ENCODE results near the gene SETBP1. TPM values are rescaled to one million over a fixed set of nuclear protein-coding genes. Genes with fewer than 3 reads are reported as not detected.

The SETBP1 gene
- polyA plus RNA-seq, 1 donor: 14.8 TPM

DNA sequence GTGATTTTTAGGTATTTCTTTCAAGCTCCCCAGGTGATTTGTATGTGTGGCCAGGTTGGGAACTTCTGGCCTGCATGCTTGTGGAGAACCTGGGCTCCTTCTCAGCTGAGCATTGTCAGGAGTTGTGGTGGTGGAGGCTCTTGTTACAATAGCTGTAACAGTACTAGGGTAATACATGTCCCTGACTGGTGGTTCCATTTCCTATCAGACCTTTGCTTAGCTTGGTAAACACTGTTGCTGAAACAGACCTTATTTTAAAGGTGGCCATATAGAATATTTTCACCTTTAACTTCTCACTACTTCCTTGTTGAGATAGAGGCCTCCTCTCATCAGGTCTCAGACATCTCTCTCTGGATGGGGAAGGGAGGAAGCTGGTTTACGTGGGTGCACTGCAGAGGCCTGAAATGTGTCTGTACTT, 79.2 kb downstream of the SETBP1 start:
- no peak for DNase-seq (ENCODE audit: low read depth)

GRCh38 chr18:44761812-44762211, 81.1 kb downstream of the SETBP1 start:
- no peak for DNase-seq (ENCODE audit: low read depth)

DNA sequence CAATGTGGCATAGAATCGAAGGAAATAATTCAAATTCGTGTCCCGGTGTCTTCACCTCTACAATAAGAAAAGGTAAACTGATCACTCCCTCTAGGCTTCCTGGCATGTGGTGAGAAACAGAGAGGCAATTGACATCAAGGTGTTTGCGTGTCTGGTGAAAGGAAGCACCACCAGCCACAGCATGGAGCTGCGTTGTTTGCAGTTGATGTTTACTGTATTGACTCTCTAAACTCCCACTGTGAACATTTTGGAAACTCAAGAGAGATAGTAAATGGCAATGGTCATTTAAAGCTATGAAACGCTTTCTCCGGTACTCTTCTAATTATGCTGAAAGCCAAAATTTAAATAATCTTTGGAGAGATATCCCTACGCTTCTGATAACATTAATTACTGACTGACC, 82.6 kb downstream of the SETBP1 start:
- DNase-seq (ENCODE audit: low read depth): no peak

DNA sequence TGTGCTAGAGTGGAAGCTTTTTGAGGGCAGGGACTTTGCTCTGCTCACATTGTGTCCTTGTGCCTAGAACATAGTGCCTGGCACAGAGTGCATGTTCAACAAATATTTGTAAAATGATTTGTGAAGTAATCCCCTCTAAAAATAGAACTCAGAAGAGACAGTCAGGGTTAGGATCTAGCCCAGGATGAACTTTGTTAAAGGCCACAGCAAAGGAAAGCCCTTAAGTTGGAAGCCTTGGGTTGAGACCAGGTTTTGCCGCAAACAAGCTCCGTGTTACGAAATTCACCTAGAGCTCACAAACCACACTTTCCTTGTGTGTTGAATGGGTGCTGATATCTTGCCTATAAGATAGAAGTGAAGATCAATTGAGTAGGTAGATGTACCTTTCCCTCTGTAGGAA, 84.2 kb downstream of the SETBP1 start:
- no peak for DNase-seq (ENCODE audit: low read depth)

DNA sequence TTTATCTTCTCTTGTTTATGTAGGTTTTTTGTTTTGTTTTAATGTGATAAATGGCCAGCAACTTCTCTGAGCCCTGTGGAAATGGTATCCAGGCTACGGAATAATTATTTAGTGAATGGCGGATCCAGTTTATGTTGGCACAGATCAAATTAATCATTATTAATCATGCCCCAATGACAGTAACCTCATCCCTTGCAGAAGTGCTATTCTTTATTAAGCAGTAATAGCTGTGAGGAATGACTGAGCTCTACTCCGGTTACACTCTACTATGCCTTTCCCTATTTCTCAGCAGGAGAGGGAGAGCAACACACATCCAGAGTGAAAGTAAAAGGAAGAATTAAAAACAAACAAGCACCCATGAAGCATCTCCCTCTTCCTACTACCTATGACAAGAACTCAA, 84.8 kb downstream of the SETBP1 start:
- no peak for DNase-seq (ENCODE audit: low read depth)

DNA sequence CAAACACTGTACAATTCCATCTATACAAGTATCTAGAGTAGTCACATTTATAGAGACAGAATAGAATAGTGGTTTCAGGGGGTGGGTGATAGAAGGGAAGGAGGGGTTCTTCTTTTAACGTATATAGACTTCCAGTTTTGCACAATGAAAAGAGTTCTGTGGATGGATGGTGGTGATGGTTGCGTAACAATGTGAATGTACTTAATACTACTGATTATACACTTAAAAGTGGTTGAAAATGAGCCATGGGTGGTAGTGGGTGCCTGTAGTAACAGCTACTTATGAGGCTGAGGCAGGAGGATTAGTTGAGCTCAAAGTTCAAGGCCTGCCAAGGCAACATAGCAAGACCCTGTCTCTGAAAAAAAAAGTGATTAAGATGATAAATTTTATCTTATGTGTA, 85.8 kb downstream of the SETBP1 start:
- no peak for DNase-seq (ENCODE audit: low read depth)

DNA sequence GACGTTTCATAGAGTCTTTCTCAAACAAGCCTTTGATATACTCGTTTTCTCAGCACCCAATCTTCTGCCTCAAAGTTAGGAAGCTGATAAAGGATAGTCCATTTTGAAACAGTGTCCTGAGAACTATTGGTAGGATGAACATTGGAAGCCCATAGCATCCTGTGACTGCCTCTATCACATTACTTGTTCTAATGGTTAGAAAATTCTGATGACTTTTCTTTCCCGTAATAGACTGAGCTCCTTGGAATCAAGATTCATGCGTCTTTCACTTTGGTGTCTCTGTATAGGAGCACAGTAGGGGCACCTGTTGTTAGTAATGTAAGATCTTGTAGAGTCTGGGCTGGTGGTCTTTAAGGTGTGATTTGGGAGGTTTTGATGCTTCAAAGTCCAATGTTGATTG, 87.1 kb downstream of the SETBP1 start:
- DNase-seq (ENCODE audit: low read depth): no peak

GRCh38 chr18:44770641-44771040, 90.0 kb downstream of the SETBP1 start:
- no peak for DNase-seq (ENCODE audit: low read depth)

GRCh38 chr18:44771572-44771955, 90.9 kb downstream of the SETBP1 start:
- no peak for DNase-seq (ENCODE audit: low read depth)

DNA sequence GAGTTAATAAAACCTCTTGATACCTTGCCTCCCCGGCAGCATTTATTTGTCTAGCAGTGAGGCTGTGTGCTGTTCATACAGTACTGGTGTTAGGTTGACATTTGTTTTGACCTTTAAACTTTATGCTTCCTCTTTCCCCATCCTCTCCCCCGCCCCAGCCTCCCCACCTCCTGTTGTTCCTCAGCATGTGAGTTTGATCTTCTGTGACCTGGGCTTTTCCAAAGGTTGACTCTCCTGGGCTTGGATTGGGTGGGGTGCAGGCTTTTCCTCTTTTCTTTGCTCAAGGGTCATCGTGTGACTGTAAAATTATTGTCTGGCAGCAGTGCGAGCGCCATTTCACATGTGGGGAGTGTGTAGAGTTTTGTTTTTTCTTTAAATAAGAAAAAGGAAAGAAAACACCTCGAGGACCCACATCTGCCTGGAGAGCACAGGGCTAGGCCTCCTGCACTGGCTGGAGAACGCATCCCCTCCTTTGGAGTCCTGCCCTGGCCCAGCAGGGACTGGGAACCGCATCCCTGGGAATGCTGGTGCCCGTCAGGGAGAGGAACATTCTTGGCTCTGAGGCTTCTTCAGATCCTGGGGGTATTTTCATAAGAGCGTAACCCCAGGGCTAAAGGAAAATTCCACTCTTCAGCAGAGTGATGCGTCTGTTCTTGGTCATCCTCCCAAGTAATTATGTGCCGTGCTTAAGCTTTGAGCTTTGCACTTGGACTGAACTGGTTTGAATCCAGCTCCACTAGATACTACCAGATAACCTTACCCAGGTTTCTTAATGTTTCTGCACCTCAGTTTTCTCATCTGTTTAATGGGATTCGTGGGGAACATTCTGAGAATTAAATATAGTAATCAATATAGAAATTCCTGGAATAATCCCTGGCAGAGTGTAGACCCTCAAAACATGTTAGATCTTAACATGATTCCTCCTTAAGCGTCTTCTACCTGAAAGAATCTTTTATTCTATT, 91.5 kb downstream of the SETBP1 start:
- DNase-seq (ENCODE audit: low read depth): no peak

- DNase-seq (ENCODE audit: low read depth): no peak
These were observed 93.0 kb downstream of the SETBP1 start for GRCh38 chr18:44773640-44774155.

DNA sequence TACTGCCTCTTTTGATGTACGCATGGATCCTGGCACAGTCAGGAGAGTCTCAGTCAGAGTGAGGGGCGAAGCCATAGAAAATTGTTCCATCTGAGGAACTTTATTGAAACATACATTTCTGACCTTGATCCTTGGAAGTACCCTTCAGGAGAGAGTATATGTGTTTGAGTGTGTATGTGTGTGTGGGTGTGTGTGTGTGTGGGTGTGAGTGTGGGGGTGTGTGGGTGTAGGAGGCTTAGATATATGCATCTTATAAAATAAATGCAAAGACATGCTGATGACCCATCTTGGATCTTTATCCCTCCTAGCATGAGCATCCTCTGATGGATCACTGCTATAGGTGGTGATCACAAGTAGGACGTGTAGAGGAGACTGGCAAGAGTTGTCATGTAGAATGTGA, 93.5 kb downstream of the SETBP1 start:
- no peak for DNase-seq (ENCODE audit: low read depth)

DNA sequence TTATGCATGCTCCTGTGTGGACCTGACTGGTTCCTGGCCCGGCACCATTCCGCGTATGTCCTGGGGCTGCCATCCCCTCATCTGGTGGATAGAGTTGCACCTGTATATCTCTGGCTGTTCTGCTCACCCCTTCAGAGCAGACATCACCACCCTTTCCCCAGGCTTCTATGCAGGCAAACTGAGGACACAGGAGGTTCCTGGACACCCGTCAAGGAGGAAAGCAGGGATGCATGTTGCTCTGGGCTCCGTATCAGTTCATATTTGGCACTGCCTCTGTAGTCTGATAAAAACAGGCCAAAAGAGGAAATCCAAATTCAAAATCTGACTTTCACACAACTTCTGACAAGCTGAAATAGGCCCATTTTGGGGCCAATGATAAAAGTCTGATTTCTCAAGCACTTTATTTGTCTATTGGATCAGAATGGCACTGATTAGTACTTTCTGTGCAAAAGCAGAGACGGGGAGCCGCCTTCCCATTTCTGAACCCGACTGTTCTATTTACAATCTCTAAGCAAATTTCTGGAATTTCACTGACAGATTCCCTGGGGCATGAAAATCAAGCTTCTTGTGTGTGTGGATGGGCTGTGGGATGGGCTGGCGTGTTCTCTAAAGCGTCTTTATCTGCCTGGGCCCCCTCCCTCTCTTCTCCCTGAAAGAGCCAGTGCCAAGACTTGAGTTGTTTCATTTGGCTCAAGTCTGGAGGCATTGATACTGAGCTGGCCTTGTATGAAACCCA, 96.9 kb downstream of the SETBP1 start:
- DNase-seq (ENCODE audit: low read depth): no peak

GRCh38 chr18:44778788-44779187, 98.1 kb downstream of the SETBP1 start:
- DNase-seq (ENCODE audit: low read depth): no peak

- no peak for DNase-seq (ENCODE audit: low read depth)
These were observed 99.1 kb downstream of the SETBP1 start for GRCh38 chr18:44779753-44780292.

GRCh38 chr18:44781886-44782285, 101.2 kb downstream of the SETBP1 start:
- DNase-seq (ENCODE audit: low read depth): no peak

GRCh38 chr18:44782617-44783016, 101.9 kb downstream of the SETBP1 start:
- DNase-seq (ENCODE audit: low read depth): no peak

DNA sequence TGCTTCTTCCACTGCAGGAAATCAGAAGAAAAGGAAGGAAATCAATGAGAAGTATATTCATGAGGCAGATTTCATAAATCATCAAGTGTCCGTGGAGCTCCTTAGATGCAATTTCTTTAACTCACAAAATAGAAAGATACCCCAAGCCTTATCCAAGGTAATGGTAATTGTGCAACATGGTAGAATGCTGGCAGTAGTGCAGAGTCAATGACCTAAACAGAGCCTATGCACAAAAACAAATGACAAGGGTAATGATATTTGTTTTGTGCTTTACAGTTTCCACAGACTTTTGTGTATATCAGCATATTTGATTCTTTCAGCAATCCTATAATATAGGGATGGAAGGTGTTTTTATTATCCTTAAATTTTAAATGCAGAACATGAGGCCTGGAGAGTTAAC, 102.7 kb downstream of the SETBP1 start:
- no peak for DNase-seq (ENCODE audit: low read depth)

DNA sequence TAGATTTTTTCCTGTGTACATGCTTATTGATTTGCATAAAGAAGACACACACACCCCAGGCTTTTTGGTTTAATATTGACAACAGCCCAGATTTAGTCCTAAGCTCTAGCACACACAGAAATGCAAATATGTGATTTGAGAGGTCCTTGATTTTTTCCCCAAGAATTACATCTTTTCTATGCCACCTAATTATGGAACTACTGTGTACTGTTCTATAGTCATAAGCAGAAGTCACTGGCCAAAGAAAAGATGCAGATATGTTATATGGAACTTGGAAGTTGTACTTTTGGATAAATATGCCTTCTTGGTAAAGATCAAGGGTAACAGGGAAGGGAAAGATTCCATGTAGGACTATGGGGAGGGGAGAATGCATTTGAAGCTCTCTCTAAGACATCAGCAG, 105.6 kb downstream of the SETBP1 start:
- no peak for DNase-seq (ENCODE audit: low read depth)

DNA sequence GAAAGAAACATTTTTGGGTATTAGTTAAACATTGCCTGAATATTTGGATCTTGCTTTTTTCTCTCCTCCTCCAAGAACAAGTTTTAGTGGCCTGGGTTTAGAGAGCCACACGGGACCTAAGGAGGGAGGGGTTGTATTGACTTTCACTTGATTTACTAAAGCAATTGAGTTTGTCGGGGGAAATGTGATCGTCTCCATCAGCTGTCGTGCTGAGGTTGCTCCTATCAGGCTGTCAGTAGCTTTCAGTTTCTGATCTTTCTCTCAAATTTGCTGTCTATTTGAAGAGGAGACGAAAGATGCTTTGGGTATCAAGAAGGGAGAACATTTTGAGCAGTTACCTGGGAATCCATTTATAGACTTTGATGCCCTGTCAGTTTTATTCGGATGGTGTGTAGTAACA, 106.0 kb downstream of the SETBP1 start:
- DNase-seq (ENCODE audit: low read depth): no peak

- no peak for DNase-seq (ENCODE audit: low read depth)
These were observed 107.6 kb downstream of the SETBP1 start for GRCh38 chr18:44788334-44788733.

GRCh38 chr18:44789710-44790109, 109.0 kb downstream of the SETBP1 start:
- DNase-seq (ENCODE audit: low read depth): no peak

Data from forelimb muscle (tissue), 1 donor.